Measurements from ENCODE around the gene CFAP157.
"Not testable (repeated sequence)": the region's sequence is repeated elsewhere in the genome, so short reads cannot be mapped to it uniquely, and the experiment has no call there.

CFAP157 gene

GRCh38 chr9:127735530-127736185 lies 28.9 kb downstream of the CFAP157 start:
- DNase-seq (ENCODE audit: low spot score), result no peak

GRCh38 chr9:127738666-127739065 lies 31.9 kb downstream of the CFAP157 start:
- DNase-seq (ENCODE audit: low spot score), result no peak

DNA sequence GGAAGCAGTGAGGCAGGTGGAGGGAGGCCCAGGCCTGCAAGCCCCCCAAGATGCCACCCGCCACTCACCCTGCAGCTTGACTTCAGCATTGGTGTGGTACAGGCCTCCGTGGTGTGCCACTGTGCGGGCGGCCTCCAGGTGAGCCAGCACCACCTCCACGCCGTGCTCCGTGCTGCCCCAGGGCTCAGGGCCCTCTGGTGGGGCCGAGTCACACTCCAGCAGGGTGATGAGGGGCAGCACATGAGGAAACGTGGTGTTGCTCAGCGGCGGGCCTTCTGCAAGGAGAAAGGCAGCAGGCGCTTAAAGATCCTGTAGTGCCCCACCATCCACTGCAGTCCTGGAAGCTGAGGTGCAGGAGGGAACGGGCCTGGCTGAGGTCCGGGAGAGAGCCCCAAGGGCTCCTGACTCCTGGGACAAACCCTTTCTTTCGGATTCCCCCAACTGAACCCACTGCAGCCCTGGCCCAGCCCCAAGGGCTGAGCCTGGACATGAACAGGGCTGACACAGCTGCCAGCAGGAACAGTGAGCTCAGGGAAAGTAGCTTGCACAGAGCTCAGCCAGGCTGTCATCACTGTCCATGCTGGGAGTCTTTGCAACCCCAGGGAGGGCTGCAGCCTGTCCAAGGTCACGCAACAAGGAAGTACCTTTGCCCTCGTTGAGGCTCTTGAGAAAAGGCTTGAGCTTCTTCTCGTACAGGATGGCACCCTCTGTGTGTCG lies 33.0 kb downstream of the CFAP157 start:
- DNase-seq (ENCODE audit: low spot score), result no peak

DNA sequence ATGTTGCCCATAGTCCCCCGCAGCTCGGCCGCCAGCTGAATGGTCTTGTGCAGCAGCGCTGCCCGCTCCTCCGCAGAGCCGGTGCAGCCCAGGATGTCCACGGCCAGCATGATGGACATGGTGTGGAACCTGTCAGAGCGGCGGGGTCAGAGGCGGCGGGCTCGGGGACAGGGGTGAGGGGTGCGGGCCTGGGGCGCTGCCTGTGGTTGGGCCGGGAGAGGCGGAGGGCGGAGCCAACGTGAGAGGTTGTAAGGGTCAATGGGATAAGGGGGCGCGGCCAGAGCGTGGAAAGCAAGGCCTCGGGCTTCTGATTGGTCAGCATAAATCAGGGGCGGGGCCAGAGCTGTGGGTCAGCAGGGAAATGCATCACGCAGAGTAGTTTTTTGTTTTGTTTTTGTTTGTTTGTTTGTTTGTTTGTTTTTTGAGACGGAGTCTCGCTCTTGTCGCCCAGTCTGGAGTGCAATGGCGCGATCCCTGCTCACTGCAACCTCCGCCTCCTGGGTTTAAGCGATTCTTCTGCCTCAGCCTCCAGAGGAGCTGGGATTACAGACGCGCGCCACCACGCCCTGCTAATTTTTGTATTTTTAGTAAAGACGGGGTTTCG lies 35.1 kb downstream of the CFAP157 start:
- DNase-seq (ENCODE audit: low spot score), result peak; percentile 75

DNA sequence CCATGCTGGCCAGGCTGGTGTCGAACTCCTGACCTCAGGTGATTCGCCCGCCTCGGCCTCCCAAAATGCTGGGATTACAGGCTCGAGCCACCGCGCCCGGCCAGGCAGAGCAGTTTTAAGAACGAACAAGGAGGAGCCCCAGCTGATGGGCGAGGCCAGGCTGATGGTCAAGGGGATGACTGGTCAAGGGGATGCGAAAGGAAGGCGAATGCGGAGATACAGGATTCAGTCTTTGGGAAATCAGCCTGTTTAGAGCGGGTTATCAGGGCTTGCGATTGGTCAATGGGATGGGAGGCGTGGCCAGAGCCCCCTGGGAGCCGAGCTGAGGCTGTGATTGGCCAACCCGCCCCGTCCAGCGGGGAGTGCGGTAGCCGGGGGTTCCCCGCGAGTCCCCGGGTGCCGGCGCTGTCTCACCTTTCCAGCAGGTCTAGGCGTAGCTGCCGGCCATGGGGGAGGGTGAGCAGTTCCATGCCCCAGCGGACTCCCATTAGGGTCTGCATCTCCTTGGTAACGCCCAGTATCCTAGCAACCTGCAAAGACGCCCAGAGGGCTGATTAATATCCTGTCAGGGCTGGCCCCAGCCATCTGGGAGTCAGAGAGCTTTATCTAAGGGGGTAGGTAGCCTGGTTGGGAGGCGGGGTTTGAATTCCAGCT lies 35.8 kb downstream of the CFAP157 start:
- DNase-seq (ENCODE audit: low spot score), result no peak

DNA sequence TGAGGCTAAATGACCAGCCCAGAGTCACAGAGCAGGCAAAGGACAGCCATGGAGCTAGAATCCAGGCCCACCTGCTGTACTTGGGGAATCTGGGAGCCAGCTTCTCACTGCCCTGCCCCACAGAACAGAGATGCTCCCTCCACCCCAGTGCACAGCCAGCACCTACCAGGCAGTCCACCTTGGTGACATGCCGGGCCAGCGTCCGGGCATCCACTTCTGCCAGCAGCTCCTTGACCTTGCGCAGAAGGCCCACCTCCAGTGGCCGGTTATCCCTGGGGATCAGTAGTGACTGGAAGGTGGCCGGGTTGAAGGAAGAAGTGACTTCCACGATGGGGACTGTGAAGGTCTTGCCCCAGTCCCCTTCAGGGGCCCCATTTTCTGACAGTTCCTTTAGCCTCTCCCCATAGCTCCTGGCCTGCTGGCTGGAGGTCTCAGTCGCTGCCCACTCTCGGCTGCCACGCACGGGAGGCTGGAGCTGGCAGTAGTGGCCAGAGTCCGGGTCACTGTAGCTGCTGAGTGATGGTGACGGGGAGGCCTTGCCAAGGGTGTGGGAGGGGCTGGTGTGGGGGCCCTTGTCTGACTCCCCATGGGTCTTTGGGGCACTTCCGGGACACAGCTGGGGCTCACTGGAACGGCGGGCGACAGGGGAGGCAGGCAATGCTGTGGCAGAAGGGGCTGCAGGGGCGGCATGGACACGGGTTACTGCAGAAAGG lies 37.8 kb downstream of the CFAP157 start:
- DNase-seq (ENCODE audit: low spot score), result no peak

DNA sequence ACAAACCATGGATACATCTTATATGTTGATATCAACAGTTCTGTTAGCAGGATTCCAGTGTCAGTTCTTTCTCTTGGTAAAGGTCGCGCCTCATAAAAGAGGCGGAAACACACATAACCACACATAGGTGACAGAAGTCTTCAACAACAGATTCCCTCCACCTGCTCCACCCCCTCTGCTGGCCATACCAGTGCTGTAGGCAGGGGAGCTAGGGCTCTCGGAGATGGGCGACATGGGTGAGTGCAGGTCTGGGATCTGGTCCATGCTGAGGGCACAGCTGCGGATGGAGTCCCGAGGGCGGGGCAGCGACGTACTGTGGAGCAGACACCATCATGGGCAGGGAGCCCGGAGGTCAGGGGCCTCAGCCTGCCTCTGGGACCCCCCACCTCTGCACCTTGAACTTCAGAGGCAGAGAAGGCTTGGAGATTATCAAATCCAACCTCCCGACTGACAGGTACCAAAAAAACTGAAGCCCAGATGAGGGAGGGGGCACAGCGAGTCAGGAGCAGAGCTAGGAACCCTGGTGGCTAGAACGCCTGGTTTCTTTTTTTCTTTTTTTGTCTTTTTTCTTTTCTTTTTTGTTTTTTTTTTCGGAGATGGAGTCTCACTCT lies 40.3 kb downstream of the CFAP157 start:
- no peak for DNase-seq (ENCODE audit: low spot score)

DNA sequence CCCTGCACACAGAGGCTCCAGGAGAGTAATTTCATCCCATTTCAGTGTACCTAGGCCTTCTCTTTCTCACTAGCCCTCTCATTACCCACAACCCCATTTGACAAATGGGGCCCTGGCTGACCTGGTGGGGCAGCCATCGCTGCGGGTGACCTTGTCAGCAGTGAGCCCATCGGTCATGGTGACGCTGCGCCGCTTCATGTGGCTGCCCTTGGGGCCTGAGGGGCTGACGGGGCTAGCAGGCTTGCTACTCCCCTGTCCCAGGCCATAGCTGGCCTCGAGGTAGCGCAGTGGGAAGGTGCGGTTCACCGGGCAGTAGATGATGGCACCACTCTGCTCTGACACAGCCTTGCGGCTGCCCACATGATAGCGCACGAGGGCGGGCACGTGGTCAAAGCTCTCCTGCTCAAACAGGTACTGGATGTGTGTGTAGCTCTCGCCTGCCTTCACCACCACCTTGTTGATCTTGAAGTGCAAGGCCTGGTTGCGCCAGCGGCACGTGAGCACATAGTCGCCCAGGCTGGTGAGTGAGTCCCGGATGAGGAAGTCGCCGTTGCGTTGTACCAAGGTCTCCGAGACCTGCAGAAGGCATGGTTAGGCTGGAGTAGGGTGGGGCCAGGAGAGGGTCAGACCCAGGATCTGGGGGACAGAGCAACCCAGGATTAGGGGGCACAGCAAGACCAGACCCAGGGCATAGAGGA lies 42.5 kb downstream of the CFAP157 start:
- no peak for DNase-seq (ENCODE audit: low spot score)

DNA sequence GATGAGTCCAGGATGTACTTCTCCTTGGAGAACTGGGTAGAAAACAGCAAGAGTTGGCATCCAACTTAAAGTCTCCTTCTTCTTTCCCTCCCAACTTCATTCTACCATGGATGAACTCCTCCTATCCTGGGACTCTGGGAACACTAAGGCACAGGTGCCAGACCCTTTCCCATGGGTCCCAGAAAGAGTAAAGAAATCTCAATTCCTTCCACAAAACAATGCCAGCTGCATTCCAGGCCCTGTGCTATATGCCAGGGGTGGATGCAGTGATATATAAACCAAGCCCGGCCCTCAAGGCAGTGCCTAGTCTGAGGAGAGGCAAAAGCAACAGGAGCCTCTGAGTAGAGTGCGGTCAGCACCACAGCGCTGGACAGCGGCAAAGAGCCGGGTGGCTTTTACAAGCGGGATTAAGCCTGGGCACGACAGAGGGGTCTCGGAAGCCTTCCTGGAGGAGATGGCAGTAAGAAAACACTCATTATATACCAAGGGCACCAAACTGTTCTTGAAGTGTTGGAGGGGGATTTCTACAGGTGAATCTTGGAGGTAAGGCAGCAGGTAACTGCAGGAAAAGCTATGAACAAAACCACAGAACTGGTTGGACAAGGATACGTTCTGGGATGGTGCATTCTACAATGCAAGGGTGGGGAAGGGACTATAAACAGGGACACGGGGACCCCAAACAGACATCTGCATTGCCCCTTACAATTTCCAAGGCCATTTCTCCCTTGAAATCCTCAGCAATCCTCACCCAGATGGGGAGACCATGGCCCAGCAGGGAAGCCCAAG lies 44.7 kb downstream of the CFAP157 start:
- no peak for DNase-seq (ENCODE audit: low spot score)

DNA sequence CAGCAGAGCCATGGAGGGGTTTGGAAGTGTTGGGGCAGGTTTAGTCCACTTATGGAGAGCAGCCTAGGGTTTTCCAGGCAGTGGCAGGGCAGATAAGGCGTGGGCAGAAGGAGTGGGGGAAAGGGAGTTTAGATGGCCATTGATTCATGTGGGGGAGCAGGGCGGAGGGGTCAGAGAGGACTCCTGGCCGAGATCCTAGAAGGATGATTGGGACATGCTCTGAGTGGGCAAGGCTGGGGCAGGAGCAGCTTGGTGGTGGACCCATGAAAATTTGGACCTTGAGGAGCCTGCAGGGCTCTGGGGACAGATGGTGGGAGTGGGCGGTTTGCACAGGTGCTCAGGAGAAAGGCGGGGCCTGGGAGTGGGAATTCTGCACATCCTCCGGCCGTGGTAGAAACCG lies 46.4 kb downstream of the CFAP157 start:
- DNase-seq (ENCODE audit: low spot score), result no peak

DNA sequence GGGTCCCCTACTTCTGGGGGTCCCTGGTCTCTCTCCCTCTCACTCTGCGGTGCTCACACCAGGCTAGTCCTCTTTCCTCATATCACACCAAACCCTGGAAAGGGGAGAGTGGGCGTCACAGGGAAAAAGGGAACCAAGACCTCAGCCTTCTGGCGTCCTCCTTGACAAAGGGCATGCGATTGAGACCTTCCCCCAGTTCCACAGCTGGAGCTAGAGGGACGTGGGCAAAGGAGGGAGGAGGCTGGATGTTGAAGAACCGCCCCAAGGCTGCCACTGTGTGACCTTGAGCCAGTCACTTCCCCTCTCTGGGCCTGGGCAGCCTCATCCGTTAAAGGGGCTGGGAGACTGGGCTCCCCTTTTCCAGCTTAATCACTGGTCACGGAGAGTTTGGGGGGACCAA lies 46.8 kb downstream of the CFAP157 start:
- DNase-seq (ENCODE audit: low spot score), result no peak

GRCh38 chr9:127754099-127755060 lies 47.6 kb downstream of the CFAP157 start:
- DNase-seq (ENCODE audit: low spot score), result no peak

- no peak for DNase-seq (ENCODE audit: low spot score)
These were observed 48.6 kb downstream of the CFAP157 start for GRCh38 chr9:127755061-127756060.

GRCh38 chr9:127756233-127756632 lies 49.4 kb downstream of the CFAP157 start:
- no peak for DNase-seq (ENCODE audit: low spot score)

GRCh38 chr9:127756776-127757175 lies 50.0 kb downstream of the CFAP157 start:
- not testable (repeated sequence) for DNase-seq (ENCODE audit: low spot score)

DNA sequence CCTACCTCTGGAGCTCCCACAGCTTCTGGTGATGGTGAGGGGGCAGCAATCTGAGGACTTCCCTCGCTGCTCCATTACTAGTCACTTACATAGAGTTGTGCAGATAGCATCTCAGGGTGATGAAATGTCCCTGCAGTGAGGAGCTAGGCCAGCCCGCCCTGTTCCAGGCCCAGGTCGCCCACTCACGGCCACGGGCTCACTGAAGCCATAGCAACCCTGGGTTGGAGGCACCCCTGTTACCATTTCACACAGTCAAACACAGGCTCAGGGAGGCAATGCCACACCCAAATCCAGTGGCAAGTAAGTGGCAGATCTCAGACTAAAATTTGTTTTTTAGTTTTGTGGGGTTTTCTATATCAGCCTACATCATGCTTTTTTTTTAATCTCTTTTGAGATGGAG lies 52.1 kb downstream of the CFAP157 start:
- no peak for DNase-seq (ENCODE audit: low spot score)

GRCh38 chr9:127761061-127761460 lies 54.3 kb downstream of the CFAP157 start:
- no peak for DNase-seq (ENCODE audit: low spot score)

DNA sequence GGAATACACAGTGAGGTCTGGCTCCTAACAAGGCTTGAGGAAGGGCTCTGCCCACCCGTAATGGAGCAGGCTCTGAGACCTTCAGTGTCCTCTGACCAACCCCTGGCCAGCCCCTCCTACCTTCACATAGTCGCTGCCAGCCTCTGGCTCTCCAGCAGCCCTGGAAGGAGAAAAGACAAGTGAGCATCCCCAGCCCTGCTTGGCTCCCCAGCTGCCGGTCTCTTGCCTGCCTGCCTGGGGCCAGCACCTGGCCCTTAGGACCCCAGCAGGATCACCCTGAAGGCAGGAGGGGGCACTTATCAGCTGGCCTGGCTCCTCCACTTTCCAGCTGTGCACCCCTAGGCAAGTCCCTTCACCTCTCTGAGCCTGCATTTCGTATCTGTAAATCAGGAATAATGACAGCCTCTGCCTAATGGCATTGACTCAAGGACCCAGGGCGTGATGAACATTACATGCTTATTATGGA lies 54.7 kb downstream of the CFAP157 start:
- no peak for DNase-seq (ENCODE audit: low spot score)
